ENCODE results near the gene AIM2.

- TF ChIP-seq POLR2A (IDR thresholded peaks at IDR 0.05; ENCODE audit: low read depth, low read length) (no peak), POLR2AphosphoS5 (IDR thresholded peaks at IDR 0.05; ENCODE audit: low read depth, low read length) (no peak), TAF1 (IDR thresholded peaks at IDR 0.05; ENCODE audit: borderline replicate concordance, low read depth, low read length) (no peak)
Measured at GRCh38 chr1:159083013-159083412, 6.4 kb upstream of the AIM2 start.

Measured in GM12892 (cell line).